ENCODE results near the gene DTNB. TPM values are rescaled to one million over a fixed set of nuclear protein-coding genes. Genes with fewer than 3 reads are reported as not detected.

DTNB gene
- polyA plus RNA-seq, 1 of the 3 experiments (the other 2 are of a cell fraction): 15.3 TPM

GRCh38 chr2:25623361-25623760, 50.0 kb downstream of the DTNB start:
- H3K9me3 ChIP-seq: no peaks in the 10 kb centered on the region
- H3K4me1 ChIP-seq (ENCODE audit: control insufficient read depth in 1 of 2, insufficient read depth in 2 of 2, low read depth in 1 of 2, low read length in 1 of 2): peaks cover 0 to 7% of the 10 kb centered on the region in 2 experiments; a peak in 2 of 4 replicates
- H3F3A ChIP-seq (replicated peaks; ENCODE audit: insufficient read depth): peaks cover 20% of the 10 kb centered on the region
- 72% methylated on average over 3 of the region's 3 CpGs for WGBS (ENCODE audit: low lambda C conversion rate)
- H2AFZ ChIP-seq (ENCODE audit: low read depth): no peak overlapping the region
- H3K9me2 ChIP-seq: no peaks in the 10 kb centered on the region
- no peaks in the 10 kb centered on the region for H3K27me3 ChIP-seq (ENCODE audit: insufficient read depth)
- H4K20me1 ChIP-seq (ENCODE audit: insufficient read depth): no peaks in the 10 kb centered on the region; the same call in 1 of the 2 replicates
- H3K9ac ChIP-seq: no peak overlapping the region
- no peak overlapping the region for H3K27ac ChIP-seq (ENCODE audit: low read depth in 2 of 2, low read length in 1 of 2)
- ChIA-PET POLR2A (no interaction called here), CTCF (interaction anchor here (0.8 to 2.4 kb wide), 2 partner anchors 8 to 77 kb away, joined by 3 to 10 read pairs; no protein-coding TSS in a partner anchor)
- H3K36me3 ChIP-seq (replicated peaks in 1 of 2; ENCODE audit: control insufficient read depth in 1 of 2, insufficient read depth in 2 of 2, low read length in 1 of 2): peaks cover 9 to 19% of the 10 kb centered on the region in 2 experiments
- H3K4me3 ChIP-seq (ENCODE audit: low read depth in 2 of 2, low read length in 1 of 2): no peak overlapping the region
- no peak for DNase-seq
- TF ChIP-seq RFX5 (IDR thresholded peaks at IDR 0.05; ENCODE audit: low read length) (no peak), ELF1 (IDR thresholded peaks at IDR 0.05) (no peak), FOXJ3 (CRISPR knock-in tag; IDR thresholded peaks at IDR 0.05) (no peak), IRF3 (IDR thresholded peaks at IDR 0.05; ENCODE audit: low read depth, low read length) (no peak), SIN3A (IDR thresholded peaks at IDR 0.05; ENCODE audit: borderline replicate concordance, low read depth, low read length) (no peak), JUND (IDR thresholded peaks at IDR 0.05) (no peak), CHD2 (IDR thresholded peaks at IDR 0.05; ENCODE audit: low read length, partially characterized antibody) (no peak), GABPA (IDR thresholded peaks at IDR 0.05; ENCODE audit: low read depth) (no peak), EP300 (IDR thresholded peaks at IDR 0.05; ENCODE audit: borderline replicate concordance in 1 of 2, low read depth in 1 of 2, low read length in 1 of 2) (no peak), MEF2A (IDR thresholded peaks at IDR 0.05; ENCODE audit: borderline replicate concordance, low read depth) (no peak), RXRA (IDR thresholded peaks at IDR 0.05; ENCODE audit: borderline replicate concordance, low read depth) (no peak), NFIC (IDR thresholded peaks at IDR 0.05; ENCODE audit: borderline replicate concordance) (no peak), SMC3 (IDR thresholded peaks at IDR 0.05; ENCODE audit: low read depth, low read length) (no peak), USF2 (IDR thresholded peaks at IDR 0.05; ENCODE audit: borderline replicate concordance, low read depth, low read length) (no peak), MXI1 (IDR thresholded peaks at IDR 0.05; ENCODE audit: low read depth, low read length) (no peak), FOXM1 (IDR thresholded peaks at IDR 0.05; ENCODE audit: low read depth) (no peak)
- TF ChIP-seq, protein P1, sequence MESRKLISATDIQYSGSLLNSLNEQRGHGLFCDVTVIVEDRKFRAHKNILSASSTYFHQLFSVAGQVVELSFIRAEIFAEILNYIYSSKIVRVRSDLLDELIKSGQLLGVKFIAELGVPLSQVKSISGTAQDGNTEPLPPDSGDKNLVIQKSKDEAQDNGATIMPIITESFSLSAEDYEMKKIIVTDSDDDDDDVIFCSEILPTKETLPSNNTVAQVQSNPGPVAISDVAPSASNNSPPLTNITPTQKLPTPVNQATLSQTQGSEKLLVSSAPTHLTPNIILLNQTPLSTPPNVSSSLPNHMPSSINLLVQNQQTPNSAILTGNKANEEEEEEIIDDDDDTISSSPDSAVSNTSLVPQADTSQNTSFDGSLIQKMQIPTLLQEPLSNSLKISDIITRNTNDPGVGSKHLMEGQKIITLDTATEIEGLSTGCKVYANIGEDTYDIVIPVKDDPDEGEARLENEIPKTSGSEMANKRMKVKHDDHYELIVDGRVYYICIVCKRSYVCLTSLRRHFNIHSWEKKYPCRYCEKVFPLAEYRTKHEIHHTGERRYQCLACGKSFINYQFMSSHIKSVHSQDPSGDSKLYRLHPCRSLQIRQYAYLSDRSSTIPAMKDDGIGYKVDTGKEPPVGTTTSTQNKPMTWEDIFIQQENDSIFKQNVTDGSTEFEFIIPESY (IDR thresholded peaks at IDR 0.05; ENCODE audit: borderline replicate concordance, low read depth): no peak
- H3K79me2 ChIP-seq (ENCODE audit: insufficient read depth): no peaks in the 10 kb centered on the region
- H3K4me2 ChIP-seq: no peak overlapping the region

Data from SK-N-SH (cell line).